DMS153 treated with DMSO at 0.1 percent for 48 hours (cell line): ENCODE measurements around the gene RBP4.

Experiments used
- DNase-seq: peaks from one replicate; lab custom pipeline; 2025; ENCODE audit not compliant: unreplicated experiment; lab: John Stamatoyannopoulos, UW

The RBP4 gene

DNA sequence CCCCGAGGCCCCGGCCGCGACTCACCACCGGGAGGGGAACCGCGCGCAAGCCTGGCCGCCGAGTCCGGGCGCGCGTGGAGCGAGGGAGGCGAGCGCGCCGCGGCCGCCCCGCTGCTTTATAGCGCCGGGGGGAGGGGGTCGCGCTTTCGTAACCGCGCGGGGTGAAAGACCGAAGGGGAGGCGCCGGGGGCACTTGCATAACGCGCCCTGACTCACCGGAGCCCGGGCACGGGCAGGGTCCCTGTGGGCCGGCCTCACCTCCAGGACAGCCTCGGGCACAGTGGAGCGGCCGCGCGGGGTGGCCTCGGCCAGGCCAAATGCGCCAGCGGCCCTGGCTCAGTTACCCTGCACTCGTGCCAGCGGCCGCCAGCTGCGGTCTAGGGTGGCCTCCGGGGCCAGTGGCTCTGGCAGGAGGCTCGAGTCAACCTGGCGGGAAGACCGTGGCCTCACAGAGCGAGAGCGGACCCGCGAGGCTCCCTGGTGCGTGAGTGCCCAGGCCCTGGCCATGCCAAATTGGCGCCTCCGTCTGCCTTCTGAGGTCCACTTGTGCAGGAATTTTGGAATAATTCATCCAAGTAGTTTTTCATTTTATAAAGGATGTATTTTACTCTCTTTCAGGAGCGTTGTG, at the start of gene RBP4:
Gene RBP4, minus strand, starts transcription at position 90 of the 628 bp plus-strand sequence. CDS start 207 bp downstream, outside the sequence.
- DNase-seq: peak; percentile 12

GRCh38 chr10:93639791-93640190, 38.8 kb upstream of the RBP4 start:
- DNase-seq: no peak

DNA sequence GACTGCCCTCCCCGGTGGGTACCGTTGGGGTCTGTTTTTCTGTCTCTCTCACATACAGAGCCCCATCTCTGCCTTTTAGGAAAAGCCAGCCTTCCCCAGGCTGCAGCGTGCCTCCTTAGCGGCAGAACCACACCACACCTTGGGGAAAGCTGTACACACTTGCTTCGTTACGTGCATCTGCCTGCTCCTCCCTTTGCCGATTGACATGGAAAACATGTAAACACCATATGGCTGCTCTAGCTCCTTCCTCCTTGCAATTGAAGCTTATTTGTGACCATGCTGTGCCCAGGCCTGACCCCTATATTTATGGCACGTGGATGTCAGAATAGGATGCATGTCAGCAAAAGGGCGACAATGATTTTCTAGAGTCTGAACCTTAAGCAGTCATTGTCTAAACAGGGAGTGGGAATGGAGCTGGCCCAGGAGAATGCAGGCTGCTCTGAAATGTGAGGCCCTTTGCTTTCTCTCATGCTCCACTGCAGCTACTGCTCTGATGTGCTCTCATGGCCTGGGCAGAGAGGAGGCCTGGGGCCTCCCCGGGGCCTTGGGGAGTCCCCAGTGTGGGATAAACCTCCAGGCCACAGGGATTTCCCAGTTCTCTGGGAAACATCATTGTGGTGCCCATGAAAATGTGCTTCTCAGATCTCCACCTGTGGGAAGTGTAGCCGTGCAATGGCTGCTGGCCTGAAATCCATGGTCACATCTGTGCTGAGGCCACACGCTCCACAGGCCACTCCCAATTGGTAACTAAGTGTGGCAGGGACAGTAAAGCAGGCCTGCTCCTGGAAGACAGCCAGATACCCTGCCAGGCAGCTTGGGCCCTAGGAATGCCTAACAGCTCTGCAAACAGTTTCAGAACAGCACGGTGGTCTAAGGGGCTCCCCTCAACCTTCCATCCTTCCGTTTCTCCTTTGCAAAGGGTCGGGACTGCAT, 29.9 kb upstream of the RBP4 start:
- no peak for DNase-seq

GRCh38 chr10:93629647-93630305, 28.7 kb upstream of the RBP4 start:
- DNase-seq: no peak

- DNase-seq: no peak
These were observed 27.8 kb upstream of the RBP4 start for GRCh38 chr10:93628858-93629257.

GRCh38 chr10:93622942-93623341, 21.9 kb upstream of the RBP4 start:
- no peak for DNase-seq

DNA sequence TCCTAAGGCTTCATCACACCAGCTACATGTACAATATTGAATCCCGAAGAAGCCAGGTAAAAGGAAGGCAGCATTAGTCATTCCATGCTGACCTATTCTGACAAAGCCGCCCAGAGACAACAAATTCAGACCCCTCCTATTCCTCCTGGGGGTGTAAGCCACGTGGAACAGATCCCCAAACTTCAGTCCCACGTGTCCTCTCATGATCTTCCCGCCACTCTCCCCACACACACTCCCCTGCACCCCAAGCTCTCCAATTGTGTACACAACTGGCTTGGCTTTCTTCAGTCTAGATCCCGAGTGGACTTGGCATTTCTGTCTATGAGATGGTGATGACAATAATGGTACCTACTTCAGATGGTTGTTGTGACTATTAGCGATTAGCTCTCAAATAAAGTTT, 19.9 kb upstream of the RBP4 start:
- DNase-seq: no peak

GRCh38 chr10:93615576-93616235, 14.7 kb upstream of the RBP4 start:
- no peak for DNase-seq

- no peak for DNase-seq
These were observed 13.2 kb upstream of the RBP4 start for GRCh38 chr10:93614101-93614825.

DNA sequence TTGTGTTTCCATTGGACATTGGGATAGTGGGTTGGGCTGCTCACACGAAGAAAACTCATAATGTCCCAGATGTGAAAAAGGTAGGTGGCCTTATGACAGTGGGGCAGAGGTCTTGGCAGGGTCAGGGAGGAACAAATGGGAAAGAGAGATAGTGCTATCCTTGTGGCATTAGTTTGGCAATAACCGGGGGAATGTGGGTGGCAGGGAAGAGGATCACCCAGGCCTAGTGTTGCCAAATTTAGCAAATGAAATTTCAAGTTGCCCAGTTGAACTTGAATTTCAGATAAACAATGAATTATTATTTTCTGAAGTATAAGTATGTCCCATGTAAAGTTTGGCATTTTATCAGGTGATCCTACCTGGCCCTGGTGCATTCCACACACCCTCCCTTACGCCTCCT, 12.1 kb upstream of the RBP4 start:
- no peak for DNase-seq

DNA sequence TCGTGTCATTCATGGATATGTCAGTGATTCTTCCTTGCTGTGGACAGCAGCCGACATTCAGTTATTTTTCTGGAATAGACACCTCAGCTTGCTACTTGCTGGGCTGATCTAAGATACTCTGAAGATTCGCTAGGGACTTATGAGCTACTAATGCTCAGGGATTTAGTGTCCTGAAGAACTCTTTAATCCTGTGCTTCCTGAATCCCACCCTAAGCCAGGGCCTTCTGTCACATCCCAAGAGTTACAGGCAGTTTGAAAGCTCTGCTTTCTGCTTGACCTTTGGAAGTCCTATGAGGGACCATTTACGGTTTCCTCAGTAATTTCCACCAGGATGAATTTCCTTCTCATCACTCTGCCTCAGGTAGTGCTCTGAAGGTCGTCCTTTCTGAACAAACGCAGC, 11.3 kb upstream of the RBP4 start, which contains the start of gene PDE6C:
Gene PDE6C, plus strand, starts transcription at position 227 of the 400 bp plus-strand sequence. CDS start 189 bp downstream, outside the sequence.
- DNase-seq: no peak

- no peak for DNase-seq
These were observed 7.4 kb upstream of the RBP4 start for GRCh38 chr10:93608421-93608820.

GRCh38 chr10:93604146-93604545, 3.1 kb upstream of the RBP4 start:
- peak; percentile 30 for DNase-seq

DNA sequence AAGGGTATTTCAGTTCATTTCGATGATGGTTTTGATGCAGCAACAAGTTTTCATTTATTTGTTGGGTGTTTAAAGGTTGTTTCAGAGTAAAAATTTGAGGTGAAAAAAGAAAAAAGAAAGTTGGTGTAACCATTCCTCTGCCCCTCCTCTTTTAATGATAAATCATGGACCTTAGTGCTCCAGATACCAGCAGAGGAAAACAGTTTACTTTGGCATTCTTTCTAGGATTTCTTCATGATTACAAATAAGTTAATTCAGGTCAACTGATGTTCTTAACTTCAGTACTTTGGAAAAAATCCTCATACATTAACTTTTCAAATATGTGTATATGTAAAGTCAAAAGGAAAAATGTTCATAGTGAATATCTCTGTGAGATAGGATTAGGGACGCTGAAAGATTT, 2.0 kb upstream of the RBP4 start:
- DNase-seq: no peak

- DNase-seq: no peak
These were observed 733 bp upstream of the RBP4 start for GRCh38 chr10:93601774-93602162.

DNA sequence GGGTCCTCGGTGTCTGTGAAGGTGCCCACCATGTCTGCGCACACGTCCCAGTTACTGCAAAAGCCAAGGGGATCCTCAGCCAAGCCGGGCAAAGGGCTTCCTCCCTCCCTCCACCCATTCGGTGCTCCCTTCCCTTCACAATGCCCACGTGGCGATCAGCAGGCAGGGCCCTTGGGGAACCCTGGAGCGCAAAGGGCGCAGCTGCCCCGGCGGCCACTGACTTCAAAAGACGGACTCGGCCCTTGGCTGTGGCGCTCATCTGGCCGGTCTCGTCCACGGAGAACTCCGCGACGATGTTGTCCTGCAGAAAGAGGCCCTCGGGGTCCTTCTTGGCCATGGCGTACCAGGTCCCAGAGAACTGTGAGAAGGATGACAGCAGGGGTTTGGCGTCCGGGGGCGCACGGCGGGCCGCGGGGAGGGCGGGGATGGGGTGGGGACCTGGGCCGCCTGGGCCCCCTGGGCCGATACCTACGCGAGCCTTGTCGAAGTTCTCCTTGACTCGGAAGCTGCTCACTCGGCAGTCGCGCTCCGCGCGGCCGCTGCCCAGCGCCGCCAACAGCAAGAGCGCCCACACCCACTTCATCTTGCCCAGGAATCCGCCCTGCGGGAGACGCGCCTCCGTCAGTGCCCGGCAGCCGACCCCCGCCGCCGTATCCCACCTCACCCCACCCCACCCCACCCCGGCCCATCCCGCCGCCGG, 439 bp downstream of the RBP4 start:
- DNase-seq: peak; percentile 19

DNA sequence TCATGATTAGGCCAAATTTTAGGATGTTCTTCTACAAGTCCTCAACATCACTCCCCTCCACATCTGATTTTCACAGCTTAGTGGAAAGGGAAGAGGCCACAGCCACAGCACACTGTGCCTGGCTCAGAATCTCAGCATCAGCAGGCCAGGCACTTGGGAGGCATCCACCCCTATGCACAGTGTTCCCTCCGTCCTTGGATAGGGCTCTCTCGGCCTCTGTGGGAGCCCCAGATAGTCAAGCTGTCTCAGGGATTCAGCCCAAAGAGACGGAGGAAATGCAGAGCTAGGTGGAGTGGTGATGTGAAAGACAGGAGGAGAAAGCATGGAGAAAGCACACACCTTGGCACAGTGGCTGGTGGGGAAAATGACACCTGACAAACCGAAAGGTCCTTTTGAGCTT, 1.3 kb downstream of the RBP4 start:
- no peak for DNase-seq

DNA sequence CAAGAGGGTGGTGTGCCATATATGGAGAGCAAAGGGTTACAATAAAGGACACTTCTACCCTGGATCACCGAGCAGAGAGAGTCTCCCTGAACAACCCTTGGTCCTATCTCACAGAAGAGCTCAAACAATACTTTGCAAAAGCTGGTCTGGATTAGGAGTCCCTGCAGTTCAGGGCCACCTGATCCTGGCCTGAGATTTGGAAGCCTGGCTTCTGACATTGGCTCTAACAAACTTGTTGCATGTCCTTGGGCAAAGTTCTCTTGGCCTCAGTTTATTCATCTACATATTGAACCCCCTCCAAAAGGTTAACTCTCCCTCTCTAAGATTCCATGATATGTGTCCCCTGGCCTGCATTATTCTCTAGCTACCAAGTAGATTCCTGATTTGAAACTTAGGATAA, 1.7 kb downstream of the RBP4 start:
- no peak for DNase-seq

DNA sequence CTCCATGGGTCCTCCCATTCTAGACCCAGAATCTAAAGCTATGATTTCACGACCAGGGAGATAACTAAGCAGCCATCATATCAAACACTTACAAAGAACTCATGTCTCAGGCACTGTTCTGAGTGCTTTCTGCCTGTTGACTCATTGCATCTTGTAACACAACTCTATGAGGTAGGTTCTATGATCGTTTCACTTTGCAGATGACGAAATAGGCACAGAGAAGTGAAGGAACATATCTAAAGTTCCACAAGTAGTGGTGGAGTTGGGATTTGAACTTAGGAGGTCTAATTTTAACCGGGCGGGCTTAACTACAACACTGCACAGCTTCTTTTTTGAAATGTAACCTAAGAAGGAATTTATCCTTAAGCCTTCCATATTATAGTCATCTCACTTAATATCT, 2.9 kb downstream of the RBP4 start:
- no peak for DNase-seq

- DNase-seq: no peak
These were observed 3.9 kb downstream of the RBP4 start for GRCh38 chr10:93597075-93597599.
